Measurements from ENCODE around the gene CEBPZOS.
A peak's percentile ranks its signal among the peaks of the same experiment; 100 is the strongest.

Gene CEBPZOS

GRCh38 chr2:37231241-37232130, 35.2 kb downstream of the CEBPZOS start, which contains the start of the genes CEBPZ and NDUFAF7:
CEBPZ (minus strand) TSS chr2:37231596; CDS start chr2:37231567, 29 bp downstream.
NDUFAF7 (plus strand) TSS chr2:37231658; CDS start chr2:37231706, 48 bp downstream.
- peak; percentile 82 to 93 for DNase-seq (ENCODE audit: extremely low read depth in 1 of 2, low read depth in 1 of 2)

- DNase-seq (ENCODE audit: extremely low read depth in 1 of 2, low read depth in 1 of 2): no peak
These were observed 36.0 kb downstream of the CEBPZOS start for GRCh38 chr2:37232131-37232933.

GRCh38 chr2:37243435-37243834, 47.1 kb downstream of the CEBPZOS start:
- no peak for DNase-seq (ENCODE audit: extremely low read depth in 1 of 2, low read depth in 1 of 2)

GRCh38 chr2:37244017-37244416, 47.7 kb downstream of the CEBPZOS start:
- no peak for DNase-seq (ENCODE audit: extremely low read depth in 1 of 2, low read depth in 1 of 2)

- no peak for DNase-seq (ENCODE audit: extremely low read depth in 1 of 2, low read depth in 1 of 2)
These were observed 48.5 kb downstream of the CEBPZOS start for GRCh38 chr2:37244755-37245154.

GRCh38 chr2:37246205-37246604, 49.9 kb downstream of the CEBPZOS start:
- no peak for DNase-seq (ENCODE audit: extremely low read depth in 1 of 2, low read depth in 1 of 2)

- DNase-seq (ENCODE audit: extremely low read depth in 1 of 2, low read depth in 1 of 2): no peak
These were observed 54.8 kb downstream of the CEBPZOS start for GRCh38 chr2:37250869-37251740.
